DMS79 treated with DMSO at 0.1 percent for 48 hours (cell line): Measurements from ENCODE around the gene RIC8A.
"Not testable (repeated sequence)": the region's sequence is repeated elsewhere in the genome, so short reads cannot be mapped to it uniquely, and the experiment has no call there.

Experiments used
- DNase-seq: peaks from one replicate; lab custom pipeline; 2025; lab: John Stamatoyannopoulos, UW

The RIC8A gene

DNA sequence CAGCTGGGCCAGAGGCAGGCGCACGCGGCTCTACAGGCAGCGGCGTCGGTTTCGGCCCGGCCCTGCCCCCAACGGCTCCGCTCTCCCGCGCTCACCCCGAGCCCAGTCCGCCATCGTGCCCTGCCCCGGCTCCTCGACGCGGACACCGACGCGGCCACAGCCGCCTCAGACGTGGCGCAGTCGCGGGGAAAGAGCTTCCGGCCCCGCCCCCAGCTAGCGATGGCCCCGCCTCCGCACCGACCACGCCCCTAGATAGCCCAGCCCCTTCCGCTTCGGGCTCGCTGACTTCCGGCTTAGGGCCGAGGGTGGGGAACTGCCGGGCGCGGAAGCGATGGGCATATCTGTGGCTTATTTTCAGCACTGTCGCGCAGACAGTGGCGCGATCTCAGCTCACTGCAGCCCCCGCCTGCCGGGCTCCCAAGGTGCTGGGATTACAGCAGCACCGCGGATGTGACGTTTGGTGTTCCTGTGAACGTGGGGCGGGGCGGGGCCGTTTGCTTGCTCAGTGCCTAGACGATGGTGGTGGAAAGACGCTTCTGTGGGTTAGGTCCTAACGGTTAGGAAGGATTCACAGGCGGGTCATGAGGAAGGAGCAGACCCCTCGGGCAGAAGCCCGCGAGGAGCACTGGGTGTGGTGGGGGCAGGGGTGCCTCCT is at the start of gene RIC8A, which contains the start of gene BET1L:
TSS of gene RIC8A (plus strand) at position 501 of the 655 bp plus-strand sequence. CDS start 1,147 bp downstream, outside the sequence.
TSS of gene BET1L (minus strand) at position 192 of the 655 bp plus-strand sequence. CDS start at position 114, 78 bp downstream.
- peak; percentile 67 for DNase-seq

DNA sequence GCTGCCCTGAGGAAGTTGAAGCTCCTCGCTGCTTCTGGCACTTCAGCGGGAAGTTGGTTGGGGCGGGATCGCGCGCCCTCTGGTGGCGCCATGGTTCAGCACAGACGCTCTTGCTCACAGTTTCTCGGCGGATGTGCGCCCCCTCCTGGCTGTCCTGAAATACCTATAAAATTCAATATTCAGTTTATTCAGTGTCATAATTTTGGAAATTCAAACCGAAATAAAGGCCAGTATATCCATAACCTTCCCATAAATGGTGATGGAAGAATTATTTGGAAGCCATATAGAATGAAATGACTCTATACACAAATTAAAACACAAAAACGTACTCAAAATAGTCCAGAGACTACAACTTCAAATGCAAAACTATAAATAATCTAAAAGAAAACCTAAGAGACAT is 27.3 kb upstream of the RIC8A start:
- DNase-seq: not testable (repeated sequence)

DNA sequence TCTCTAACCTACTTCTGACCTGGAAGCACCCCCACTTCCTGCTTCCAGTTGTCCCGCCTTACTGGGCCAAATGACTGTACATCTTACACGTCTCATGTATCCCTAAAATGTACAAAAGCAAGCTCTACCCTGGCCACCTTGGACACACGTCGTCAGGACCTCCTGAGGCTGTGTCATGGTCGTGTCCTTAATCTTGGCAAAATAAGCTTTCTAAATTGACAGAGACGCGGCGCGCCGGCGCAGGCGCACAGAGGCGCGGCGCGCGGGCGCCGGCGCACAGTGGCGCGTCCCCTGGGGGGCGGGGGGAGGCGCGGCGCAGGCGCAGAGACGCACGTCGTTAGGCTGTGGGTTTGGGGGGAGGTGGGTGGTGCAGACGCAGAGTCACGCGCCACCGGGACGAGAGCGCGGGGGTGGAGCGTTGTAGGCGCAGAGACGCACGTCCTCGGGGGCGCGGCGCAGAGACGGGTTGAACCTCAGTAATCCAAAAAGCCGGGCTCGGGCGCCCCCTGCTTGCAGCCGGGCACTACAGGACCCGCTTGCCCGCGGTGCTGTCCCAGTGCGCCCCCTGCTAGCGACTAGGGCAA is 18.2 kb upstream of the RIC8A start:
- DNase-seq: not testable (repeated sequence)

DNA sequence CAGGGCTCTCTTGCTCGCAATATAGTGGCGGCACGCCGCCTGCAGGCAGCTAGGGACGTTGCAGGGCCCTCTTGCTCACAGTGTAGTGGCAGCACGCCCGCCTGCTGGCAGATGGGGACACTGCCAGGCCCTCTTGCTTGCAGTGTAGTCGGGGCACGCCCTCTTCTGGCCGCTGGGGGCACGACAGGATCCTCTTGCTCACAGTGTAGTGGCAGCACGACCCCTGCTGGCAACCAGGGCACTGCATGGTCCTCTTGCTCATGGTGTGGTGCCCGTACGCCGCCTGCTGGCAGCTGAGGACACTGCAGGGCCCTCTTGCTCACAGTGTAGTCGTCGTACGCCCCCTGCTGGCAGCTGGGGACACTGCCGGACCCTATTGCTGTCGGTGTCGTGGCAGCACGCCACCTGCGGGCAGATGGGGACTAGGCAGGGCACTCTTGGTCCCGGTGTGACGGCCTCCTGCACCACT is 17.6 kb upstream of the RIC8A start:
- DNase-seq: not testable (repeated sequence)

DNA sequence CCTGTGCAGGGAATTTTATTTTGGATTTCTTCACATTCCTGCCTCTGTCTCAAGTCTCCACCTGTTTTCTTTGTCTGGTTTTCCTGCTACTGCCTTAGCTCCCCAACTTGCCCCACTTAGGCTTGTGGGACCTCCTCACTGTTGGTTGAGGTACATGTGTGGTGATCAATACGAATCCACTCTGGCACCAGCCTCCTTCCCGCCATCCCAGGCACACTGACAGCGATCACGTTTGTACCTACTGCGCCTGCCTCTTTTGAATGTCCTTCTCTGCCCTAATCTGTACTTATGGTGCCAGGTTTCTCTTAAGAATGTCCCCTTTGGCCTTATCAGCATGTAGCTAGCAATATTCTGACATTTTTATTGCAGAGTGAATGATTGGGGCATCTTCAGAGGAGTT is 17.0 kb upstream of the RIC8A start:
- DNase-seq: not testable (repeated sequence)

DNA sequence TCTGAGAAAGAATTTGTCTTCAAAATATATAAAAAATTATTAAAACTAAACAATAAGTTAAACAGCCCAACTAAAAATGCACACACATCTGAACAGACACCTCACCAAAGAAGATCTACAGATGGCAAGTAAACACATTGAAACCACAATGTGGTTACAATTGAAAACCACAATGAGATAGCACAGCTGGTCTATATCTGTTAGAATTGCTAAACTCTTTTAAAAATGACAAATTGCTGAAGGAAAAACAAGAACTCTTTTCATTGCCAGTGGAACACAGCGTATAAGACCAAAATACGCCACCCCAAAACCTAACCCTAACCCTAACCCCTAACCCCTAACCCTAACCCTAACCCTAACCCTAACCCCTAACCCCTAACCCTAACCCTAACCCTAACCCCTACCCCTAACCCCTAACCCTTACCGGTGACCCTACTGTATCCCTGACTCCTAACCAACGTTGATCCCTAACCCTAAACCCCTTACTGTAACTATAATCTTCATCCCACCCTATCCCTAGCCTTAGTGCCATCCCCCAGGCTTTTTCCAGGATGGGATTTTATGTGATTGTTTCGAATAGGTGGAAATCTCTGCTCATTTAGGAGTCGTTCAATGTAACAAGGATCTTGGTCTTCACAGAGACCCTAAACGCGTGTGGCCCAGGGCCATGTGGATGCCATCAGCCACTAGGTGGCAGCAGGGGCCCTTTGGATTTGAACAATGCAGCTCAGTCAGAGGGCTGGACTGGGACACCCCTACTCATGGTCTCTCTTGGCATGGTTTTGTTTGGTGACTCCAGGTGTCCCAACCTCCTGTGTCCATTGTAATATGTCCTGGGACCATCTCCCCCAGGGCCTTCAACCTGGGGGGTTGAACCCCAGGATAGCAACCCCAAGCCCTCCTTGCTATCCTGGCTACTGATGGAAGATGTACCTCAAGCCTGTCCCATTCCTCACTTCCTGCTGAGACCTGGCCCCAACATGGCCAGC is 15.7 kb upstream of the RIC8A start:
- not testable (repeated sequence) for DNase-seq

DNA sequence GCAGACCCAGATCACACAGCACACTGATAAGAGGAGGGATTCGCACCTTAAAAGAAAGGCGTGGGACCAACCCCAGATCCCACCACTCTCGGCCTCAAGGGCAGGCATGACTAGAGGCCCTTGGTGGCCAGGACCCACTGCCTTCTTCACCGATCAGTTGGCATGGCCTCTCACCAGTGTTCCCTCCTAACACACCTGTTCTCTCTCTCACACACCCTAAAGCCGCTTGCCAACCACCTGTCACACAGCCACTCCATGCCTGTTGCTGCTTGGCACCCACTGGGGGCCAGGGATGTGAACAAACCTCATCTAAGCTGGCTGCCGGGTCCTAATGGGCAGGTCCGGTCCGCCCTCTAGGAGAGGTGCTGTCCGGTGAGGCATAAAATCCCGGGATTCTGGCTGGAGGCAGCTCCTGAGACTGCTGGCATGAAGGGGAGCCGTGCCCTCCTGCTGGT is 14.8 kb upstream of the RIC8A start, which contains the start of gene SCGB1C1:
TSS of gene SCGB1C1 (plus strand) at position 405 of the 455 bp plus-strand sequence. CDS start at position 427, 22 bp downstream.
- not testable (repeated sequence) for DNase-seq

DNA sequence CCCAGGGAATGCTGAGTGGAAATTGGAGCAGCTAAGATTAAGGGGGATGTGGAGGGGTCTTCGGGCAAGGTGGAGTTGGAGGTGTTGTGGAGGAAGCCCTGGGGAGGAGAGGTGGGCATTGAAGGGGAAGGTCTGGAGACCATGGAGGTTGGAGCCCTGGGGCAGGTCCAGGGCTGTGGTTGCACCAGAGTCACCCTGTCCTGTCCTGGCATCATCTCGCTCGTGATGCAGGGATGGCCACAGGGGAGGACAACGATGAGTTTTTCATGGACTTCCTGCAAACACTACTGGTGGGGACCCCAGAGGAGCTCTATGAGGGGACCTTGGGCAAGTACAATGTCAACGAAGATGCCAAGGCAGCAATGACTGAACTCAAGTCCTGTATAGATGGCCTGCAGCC is 14.0 kb upstream of the RIC8A start:
- DNase-seq: not testable (repeated sequence)

DNA sequence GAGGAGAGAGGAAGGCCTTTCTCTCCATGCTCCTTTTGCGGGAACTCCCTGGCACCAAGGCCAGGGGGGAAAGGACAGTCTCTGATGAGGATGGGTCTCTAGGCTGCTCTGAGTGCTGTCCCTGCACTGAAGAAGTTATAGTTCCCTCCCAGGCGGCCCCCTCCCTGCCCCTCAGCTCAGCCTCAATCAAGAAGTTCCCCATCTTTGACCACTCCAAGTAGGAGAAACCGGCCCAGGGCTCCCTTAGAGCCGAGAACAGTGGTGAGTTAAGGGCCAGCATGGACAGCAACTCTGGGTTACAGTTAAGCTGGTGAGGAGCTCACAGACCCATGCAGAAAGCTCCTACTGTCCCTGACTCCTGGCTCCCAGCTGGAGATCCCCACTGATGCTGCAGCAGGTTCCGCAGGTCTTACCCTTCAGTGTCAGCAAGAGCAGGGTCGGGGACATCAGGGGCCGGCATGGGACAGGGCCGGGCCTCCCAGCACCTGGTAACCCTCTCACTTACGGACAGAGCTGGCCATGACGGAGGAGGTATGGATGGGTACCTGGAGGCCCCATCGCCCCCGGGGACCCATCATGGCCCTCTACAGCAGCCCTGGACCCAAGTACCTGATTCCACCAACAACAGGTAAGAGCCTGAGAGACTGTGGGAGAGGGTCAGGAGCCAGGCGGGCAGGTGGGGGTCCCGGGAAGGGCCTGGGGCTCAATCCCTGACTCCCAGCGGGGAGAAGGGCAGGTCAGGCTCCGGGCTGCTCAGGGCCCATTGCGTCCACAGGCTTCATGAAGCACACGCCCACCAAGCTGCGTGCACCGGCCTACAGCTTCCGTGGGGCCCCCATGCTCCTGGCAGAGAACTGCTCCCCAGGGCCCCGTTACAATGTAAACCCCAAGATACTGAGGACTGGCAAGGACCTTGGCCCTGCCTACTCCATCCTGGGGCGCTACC is 10.4 kb upstream of the RIC8A start:
- no peak for DNase-seq

DNA sequence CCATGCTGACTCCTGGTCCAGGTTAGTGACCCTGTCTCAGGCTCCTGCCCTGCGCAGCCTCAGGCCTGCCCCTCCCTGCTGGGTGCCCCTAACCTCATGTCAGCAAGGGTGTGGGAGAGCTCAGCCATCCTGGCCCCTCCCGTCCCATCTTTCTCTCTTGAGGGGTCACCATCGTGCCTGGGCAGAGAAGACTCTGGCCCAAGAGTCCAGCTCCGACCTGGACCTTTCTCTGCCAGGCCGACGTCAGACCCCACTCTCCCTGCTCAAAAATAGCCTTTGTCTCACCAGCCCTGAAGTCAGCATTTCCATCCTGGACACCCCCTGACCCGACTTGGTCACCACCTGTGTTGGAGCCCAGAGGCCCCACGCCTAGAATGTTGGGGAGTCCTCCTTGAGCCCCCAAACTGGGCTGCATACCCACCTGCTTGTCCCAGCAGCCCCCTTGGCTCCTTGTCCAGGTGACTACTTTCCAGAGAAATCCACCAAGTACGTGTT is 9.7 kb upstream of the RIC8A start:
- no peak for DNase-seq

DNA sequence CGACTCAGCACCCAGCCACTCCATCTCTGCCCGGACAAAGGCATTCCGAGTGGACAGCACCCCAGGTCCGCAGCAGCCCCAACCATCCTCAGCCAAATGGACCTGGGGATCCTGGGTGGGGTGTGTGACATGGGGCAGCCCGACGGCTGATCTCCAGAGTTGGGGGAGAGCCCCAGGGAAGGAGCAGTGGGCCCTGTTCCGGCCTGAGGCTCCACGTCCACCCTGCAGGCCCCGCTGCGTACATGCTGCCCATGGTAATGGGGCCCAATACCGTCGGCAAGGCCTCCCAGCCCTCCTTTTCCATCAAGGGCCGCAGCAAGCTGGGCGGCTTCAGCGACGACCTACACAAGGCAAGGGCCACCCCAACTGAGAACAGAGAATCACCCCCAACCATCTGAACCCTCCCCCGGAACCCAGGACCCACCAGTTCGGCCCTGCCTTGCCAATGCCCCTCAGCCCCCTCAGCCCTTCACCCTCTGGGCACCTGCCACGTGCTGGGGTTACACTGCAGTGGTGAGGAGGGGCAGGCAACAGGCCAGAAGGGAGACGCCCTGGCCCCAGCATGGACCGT is 9.2 kb upstream of the RIC8A start:
- no peak for DNase-seq

DNA sequence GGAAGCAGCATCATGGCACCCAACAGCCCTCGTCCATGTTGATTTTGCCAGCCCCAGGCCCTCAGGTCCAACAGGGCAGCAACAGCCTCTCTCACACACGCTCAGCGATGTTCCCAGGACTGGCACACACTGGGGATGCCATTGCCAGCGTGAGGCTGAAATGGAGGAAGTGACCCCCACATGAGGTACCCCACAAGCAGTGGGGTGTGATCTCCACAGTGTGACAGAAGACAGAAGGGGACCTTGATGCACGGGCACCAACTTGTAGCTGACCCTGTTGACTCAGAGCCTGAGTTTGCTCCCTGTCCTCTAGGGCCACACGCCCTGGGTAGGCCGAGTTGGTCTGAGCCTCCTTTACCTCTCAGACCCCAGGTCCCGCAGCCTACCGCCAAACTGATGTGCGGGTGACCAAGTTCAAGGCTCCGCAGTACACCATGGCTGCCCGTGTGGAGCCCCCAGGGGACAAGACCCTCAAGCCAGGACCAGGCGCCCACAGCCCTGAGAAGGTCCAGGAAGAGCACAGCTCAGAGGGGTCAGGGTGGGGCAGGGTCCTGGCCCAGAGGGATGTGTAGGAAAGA is 8.4 kb upstream of the RIC8A start:
- DNase-seq: no peak

DNA sequence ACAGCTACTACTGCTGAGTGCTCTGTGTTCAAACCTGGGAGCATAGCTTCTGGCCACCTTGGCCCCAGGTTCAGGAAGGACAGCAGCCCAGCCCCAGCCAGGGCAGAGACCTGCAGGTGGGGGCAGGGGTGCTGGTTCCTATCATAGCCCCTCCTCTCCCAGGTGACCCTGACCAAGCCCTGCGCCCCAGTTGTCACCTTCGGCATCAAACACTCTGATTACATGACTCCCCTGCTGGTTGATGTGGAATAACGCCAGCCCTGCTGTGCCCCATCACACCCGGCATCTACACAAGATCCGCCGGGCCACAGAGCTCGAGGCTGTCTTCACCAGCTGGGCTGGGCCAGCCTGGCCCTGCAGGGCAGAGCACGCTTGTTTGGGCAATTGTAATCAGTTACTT is 7.7 kb upstream of the RIC8A start:
- no peak for DNase-seq

DNA sequence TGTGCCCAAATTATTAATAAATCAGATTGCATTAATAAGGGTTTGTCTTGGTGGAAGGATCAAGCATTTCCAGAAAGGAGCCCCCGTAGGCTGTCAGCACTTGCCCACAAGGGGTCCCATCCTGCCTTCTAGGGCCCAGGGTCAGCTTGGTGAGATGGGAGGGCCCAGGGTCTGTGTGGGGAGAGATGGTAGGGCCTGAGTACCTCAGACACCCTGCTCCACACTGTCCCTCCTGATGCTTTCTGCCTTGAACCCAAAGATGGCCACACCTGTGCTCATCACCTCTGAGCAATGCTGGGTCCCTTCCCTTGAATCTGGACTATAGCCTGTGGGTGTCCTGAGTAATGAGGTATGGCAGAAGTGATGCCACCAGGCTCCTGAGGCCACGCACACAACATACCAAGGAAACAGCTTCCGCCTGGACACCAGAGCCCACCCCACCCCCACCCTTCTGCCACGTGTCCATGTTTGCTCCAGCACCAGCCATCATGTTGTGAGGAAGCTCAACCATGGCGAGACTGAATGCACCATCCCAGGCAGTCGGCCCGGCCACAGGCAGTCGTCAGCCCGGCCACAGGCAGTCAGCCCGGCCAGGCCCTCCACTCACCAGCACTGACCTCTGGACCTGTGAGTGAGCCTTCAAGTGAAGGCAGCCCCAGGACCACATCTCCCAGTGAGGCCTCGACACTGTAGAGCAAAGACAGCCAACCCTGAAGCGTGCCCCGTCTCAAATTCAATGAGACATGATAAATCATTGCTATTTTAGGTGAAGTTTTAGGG is 7.1 kb upstream of the RIC8A start:
- DNase-seq: no peak

DNA sequence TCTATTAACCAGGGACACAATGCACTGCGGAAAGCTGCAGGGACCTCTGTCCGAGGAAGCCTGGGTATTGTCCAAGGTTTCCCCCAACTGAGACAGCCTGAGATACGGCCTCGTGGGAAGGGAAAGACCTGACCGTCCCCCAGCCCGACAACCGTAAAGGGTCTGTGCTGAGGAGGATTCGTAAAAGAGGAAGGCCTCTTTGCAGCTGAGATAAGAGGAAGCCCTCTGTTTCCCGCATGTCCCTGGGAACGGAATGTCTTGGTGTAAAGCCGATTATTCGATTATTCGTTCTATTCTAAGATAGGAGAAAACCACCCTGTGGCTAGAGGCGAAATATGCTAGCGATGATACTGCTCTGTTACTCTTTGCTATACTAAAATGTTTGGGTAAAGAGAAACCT is 5.5 kb upstream of the RIC8A start:
- DNase-seq: no peak

DNA sequence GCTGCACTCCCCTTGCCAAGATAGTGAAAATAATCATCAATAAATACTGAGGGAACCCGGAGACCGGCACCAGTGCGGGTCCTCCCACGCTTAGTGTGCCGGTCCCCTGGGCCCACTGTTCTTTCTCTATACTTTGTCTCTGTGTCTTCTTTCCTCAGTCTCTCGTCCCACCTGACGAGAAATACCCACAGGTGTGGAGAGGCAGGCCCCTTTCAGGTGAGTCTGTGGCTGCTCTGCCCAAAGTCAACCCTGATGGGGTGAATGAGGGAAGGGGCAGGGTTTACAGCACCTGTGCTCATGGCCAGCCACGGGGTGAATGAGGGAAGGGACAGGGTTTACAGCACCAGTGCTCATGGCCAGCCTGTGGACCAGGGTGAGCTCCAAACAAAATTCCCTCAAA is 5.0 kb upstream of the RIC8A start:
- DNase-seq: no peak

DNA sequence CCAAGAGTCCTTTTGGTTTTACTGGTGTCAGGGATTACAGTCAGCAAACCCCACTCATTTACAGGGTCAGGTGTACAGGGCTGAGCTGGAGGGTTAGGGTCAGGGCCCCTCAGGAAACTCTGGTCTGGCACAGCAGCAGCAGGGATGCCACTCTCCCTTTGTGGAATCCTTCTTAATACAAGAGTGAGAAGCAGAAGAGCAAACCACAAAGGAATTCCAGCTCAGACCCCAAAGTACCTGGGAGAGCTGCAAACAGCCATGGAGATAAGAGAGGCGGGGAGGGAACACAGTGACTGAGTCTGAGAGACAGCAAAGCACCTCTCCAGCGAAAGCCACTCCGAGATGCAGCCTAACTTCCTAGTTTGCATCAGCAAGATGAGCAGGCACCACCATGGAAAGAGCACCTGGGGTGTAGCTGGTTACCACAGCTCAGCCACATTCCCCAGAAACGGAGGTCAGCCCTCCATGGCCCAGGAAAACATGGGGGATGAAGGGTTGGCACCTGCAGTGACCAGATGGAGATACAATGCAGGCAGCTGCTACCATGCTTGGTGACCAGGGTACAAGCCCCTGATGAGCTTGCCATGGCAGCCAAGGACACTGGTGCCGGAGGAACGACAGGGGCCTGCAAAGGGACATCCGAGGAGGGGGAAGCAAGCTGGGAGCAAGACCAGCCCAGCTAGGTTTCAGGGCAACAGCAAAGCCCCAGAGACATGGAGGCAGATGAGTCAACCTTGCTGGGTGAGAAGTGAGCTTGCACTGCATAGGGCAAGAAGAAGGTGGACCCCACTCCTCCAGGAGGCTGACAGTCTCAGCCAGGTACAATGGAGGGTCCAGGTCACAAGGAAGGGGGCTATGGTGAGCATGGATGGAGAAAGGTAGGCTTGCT is 4.2 kb upstream of the RIC8A start:
- no peak for DNase-seq

DNA sequence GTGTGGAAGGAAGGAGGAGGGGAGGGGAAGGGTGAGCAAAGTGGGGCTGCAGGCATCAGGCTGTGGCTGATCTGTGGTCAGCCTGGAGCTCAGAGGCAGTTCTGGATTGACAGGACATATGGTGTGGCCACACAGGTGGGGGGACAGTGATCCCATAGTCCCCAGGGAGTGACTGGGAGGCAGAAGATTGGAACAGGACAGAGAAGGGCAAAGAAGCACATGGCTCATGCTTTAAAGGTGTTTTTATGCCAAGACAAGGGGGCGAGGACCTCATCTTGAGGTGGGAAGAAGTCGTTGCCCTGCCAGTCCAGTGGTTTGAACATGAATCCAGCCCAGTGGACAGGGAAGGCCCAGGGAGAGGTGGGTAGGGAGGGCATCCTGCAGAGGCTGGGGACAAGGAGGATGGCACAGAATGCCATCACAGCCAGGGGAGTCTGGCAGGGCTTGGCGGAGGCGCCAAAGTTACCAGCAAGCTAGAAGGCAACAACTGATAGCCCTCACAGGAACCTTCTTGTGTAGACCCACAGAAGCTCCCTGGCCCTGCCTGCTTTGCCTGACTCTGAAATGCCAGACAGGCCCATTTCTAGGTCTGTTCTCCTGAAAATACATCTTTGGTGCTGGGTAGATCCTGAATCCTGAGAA is 3.4 kb upstream of the RIC8A start:
- DNase-seq: no peak
